Kidney (tissue), 14 donors: ENCODE measurements around the gene CRYBG2. TPM values are rescaled to one million over a fixed set of nuclear protein-coding genes. Genes with fewer than 3 reads are reported as not detected.

ENCODE experiments used
- DNase-seq, 5 donors: peaks; one replicate each; pipeline ENCODE4 v3.0.0-alpha.2; 2013 to 2020
- FAIRE-seq: peaks from 2 replicates; lab custom pipeline; 2012; peaks lifted over from hg19 to GRCh38; lab: Jason Lieb, UNC
- H3K27ac ChIP-seq, 2 donors: one replicate each; pipeline ENCODE4 v1.7.0; 2013; ENCODE audit warnings: low read depth in 2 of 2, low read length in 2 of 2, inconsistent platforms in 1 of 2
- H3K27me3 ChIP-seq: one replicate; pipeline ENCODE4 v1.7.1; 2013; ENCODE audit warnings: low read length, inconsistent platforms; ENCODE audit not compliant: control insufficient read depth, insufficient read depth
- H3K36me3 ChIP-seq, 3 donors: one replicate each; pipeline versions ENCODE4 v1.7.0 to v1.7.1; 2013; ENCODE audit warnings: low read length in 3 of 3, control low read depth in 1 of 3, inconsistent platforms in 1 of 3; ENCODE audit not compliant: insufficient read depth in 3 of 3, control insufficient read depth in 2 of 3
- H3K4me1 ChIP-seq, 3 donors: one replicate each; pipeline versions ENCODE4 v1.7.0 to v1.7.1; 2013; ENCODE audit warnings: low read length in 3 of 3, inconsistent platforms in 1 of 3, low read depth in 1 of 3; ENCODE audit not compliant: control insufficient read depth in 2 of 3, insufficient read depth in 2 of 3
- H3K4me3 ChIP-seq, 3 donors: one replicate each; pipeline versions ENCODE4 v1.7.0 to v1.8.1; 2013; ENCODE audit warnings: low read length in 3 of 3, control low read depth in 1 of 3, inconsistent platforms in 1 of 3
- H3K9ac ChIP-seq, 3 donors: one replicate each; pipeline versions ENCODE4 v1.7.0 to v1.7.1; 2013; ENCODE audit warnings: low read length in 3 of 3, control low read depth in 1 of 3, inconsistent platforms in 1 of 3
- H3K9me3 ChIP-seq, 3 donors: one replicate each; pipeline versions ENCODE4 v1.7.0 to v1.7.1; 2013; ENCODE audit warnings: low read length in 3 of 3, control low read depth in 1 of 3, inconsistent platforms in 1 of 3; ENCODE audit not compliant: control insufficient read depth in 2 of 3, insufficient read depth in 1 of 3
- CTCF ChIP-seq: IDR thresholded peaks from 3 replicates; pipeline ENCODE4 v1.5.1; 2012; ENCODE audit warnings: mild to moderate bottlenecking, moderate library complexity, borderline replicate concordance; ENCODE audit not compliant: insufficient read depth; ENCODE audit errors: extremely low read depth
- intact Hi-C: fragments of 100-400 bp; cut with DNase I; formaldehyde crosslinking; loops from one replicate; pipeline ENCODE4 v1.11.1; 2022
- polyA plus RNA-seq: library from polyadenylated mRNA; stranded (reverse); fragments of 350-450 nt; fragmentation: Illumina TruSeq; extraction: RNeasy Lipid Tissue Mini Kit (QIAGEN cat#74804); gene quantifications from one replicate; pipeline ENCODE4 v1.2.3, GENCODE V29; 2014; ENCODE audit warnings: low read depth, low replicate concordance; ENCODE audit not compliant: insufficient read depth
- total RNA-seq: library from RNA; stranded (reverse); fragmentation: NEBNext Ultra II Directional; extraction: Animal tissue kit (Norgen Biotek cat#: 25700); gene quantifications from one replicate; pipeline ENCODE4 v1.2.1, GENCODE V29; 2021
- donor health status: control.
- donor health status: control.
- donor health status: control.
- donor health status: control.
- donor health status: control.
- donor health status: DM: yes; HTN: yes; CAD: no.
- donor health status: Normal renal cell carcinoma (clear cell type).

Gene CRYBG2
- total and polyA plus RNA-seq, 2 donors from 2014 or later: 2.2 TPM; not detected in 1

DNA sequence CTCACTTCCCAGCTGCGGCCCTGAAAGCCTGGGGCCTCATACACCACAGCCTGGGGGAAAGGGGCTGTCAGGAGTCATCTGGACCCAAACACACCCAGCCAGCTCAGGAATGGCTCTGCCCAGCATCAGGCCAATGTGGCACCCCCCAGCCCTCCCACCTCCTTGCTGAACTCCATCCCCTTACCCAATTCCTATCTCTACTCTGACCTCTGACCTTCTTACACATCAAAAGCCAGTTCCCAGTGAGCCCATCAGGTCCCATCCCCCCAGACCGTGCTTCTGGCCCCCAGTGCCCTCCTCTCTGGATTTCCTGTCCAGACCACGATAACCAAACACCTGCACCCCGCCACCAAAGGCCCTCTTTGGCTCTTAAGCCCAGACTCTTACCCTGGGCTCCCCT lies 16.3 kb downstream of the CRYBG2 start:
- intact Hi-C loops: no loop called here
- Histone ChIP-seq H3K9ac (no peak overlapping the region), H3K4me1 (peaks cover 0 to 5% (median 0%) of the 10 kb centered on the region in 3 donors), H3K27me3 (peaks cover 4% of the 10 kb centered on the region), H3K36me3 (no peaks in the 10 kb centered on the region), H3K9me3 (no peaks in the 10 kb centered on the region), H3K4me3 (no peak overlapping the region), H3K27ac (no peak overlapping the region)
- no peak for TF ChIP-seq CTCF
- DNase-seq: peak in 2 of 5 donors; percentile 43 to 45
- FAIRE-seq: no peak

DNA sequence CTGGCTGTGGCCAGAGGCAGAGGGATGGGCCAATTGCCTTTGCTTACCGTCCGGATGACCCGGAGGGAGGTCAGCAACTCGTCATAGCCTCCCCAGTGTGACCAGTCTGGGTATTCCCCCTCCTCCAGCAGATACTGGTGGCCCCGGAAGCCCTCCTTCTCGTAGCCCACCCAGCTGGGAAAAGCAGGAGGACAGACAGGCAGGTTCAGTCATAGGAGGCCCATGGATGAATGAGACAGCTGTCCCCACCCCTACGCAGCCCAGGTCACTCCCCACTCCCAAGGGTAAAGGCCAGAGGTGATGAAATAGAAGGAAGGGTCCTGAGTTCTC lies 16.8 kb downstream of the CRYBG2 start:
- intact Hi-C loops: no loop called here
- Histone ChIP-seq H3K27ac (no peak overlapping the region), H3K27me3 (peaks cover 4% of the 10 kb centered on the region), H3K4me3 (no peak overlapping the region), H3K9me3 (no peaks in the 10 kb centered on the region), H3K36me3 (no peaks in the 10 kb centered on the region), H3K9ac (no peak overlapping the region), H3K4me1 (peaks cover 0 to 5% (median 0%) of the 10 kb centered on the region in 3 donors)
- no peak for TF ChIP-seq CTCF
- FAIRE-seq (no peak), DNase-seq (peak in 1 of 5 donors; percentile 48)

- Histone ChIP-seq H3K4me1 (peaks cover 0 to 5% (median 0%) of the 10 kb centered on the region in 3 donors), H3K36me3 (no peaks in the 10 kb centered on the region), H3K4me3 (peak overlapping the region in 1 of 3 donors; percentile 68), H3K27ac (no peak overlapping the region), H3K9ac (no peak overlapping the region), H3K9me3 (no peaks in the 10 kb centered on the region), H3K27me3 (peaks cover 4% of the 10 kb centered on the region)
- intact Hi-C loops: no loop called here
- DNase-seq (peak; percentile 82 to 95 (median 84)), FAIRE-seq (no peak)
- TF ChIP-seq CTCF: no peak
Measured at GRCh38 chr1:26336477-26337205, 17.3 kb downstream of the CRYBG2 start.
